Measurements from ENCODE around the gene C5AR1. TPM values are rescaled to one million over a fixed set of nuclear protein-coding genes. Genes with fewer than 3 reads are reported as not detected.
A peak's percentile ranks its signal among the peaks of the same experiment; 100 is the strongest.

C5AR1 gene
- total RNA-seq, 1 donor from 2014 or later, result 0.98 TPM

DNA sequence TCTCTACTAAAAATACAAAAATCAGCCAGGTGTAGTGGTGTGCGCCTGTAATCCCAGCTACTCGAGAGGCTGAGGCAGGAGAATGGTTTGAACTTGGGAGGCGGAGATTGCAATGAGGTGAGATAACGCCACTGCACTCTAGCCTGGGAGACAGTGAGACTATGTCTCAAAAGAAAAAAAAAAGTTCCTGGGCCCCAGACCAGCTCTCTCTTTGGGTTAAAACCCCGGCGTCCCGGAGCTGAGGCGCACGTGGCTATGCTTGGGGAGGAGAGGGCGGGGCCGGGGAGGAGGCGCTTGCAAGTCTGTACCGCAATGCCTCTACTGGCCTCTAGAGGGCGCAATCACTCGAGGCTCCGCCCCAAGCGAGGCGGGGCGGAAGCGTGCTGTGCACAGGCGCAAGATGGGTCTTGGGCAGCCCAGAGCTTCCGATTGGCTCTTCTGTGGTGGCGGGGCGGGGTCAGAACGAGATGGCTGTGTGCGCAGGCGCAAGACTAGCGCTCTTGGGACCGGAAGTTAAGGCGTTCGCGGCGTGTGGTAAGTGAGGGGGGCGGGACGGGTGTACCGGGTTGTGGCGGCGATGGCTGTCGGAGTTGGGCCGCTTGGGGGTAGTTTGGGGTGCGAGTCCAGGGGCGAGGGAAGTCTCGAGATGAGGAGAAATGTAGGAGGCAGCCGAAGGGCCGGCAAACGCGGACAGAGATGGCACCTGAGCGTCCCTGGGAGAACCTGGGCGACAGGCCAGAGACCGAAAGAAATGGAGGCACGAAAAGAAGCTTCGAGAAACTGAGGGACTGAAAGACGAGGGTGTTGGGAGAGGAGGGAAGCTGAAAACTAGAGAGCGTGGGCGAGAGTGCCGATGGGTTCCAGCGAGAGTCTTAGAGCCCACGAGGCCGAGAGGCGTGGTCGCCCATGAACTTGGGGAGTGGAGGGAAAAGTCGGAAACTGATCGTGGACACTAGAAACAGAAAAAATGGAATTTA is 39.4 kb downstream of the C5AR1 start, which contains the start of gene DHX34:
Gene DHX34, plus strand, starts transcription at position 497 of the 977 bp plus-strand sequence. CDS start 3,716 bp downstream, outside the sequence.
- TF ChIP-seq, protein P1, sequence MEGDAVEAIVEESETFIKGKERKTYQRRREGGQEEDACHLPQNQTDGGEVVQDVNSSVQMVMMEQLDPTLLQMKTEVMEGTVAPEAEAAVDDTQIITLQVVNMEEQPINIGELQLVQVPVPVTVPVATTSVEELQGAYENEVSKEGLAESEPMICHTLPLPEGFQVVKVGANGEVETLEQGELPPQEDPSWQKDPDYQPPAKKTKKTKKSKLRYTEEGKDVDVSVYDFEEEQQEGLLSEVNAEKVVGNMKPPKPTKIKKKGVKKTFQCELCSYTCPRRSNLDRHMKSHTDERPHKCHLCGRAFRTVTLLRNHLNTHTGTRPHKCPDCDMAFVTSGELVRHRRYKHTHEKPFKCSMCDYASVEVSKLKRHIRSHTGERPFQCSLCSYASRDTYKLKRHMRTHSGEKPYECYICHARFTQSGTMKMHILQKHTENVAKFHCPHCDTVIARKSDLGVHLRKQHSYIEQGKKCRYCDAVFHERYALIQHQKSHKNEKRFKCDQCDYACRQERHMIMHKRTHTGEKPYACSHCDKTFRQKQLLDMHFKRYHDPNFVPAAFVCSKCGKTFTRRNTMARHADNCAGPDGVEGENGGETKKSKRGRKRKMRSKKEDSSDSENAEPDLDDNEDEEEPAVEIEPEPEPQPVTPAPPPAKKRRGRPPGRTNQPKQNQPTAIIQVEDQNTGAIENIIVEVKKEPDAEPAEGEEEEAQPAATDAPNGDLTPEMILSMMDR (IDR thresholded peaks at IDR 0.05; ENCODE audit: unreplicated experiment), result peak; percentile 97
- Mint-ChIP-seq H3K4me1 (peaks cover 21% of the 10 kb centered on the region), H3K9me3 (no peaks in the 10 kb centered on the region), H3K27ac (peak within 1 kb of the TSS; percentile 92), H3K36me3 (peaks cover 9% of the 10 kb centered on the region), H3K27me3 (ENCODE audit: low read depth) (no peaks in the 10 kb centered on the region), H3K4me3 (peak within 1 kb of the TSS; percentile 95)
- DNase-seq (ENCODE audit: low spot score in 2 of 2, unreplicated experiment in 2 of 2), result peak; percentile 96 to 99

DNA sequence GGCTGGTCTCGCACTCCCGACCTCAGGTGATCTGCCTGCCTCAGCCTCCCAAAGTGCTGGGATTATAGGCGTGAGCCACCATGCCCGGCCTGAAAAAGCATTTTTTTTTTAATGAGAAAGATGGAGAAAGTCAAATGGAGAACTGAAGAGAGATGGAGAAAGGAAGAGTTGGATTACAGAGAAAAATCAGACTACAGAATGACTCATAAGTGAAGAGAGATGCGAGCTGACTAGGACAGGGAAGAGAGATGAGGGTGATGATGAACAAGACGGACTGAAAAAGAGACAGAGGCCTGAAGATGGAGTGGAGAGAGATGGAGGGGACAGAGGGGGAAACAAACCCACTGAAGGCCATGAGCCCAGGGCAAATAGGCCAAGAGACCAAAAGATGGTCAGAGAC is 41.0 kb downstream of the C5AR1 start:
- TF ChIP-seq, protein P1 (IDR thresholded peaks at IDR 0.05; ENCODE audit: unreplicated experiment), result no peak
- peaks cover 21% of the 10 kb centered on the region for H3K4me1 Mint-ChIP-seq
- H3K4me3 Mint-ChIP-seq, result peak overlapping the region; percentile 52
- no peak for DNase-seq (ENCODE audit: low spot score in 2 of 2, unreplicated experiment in 2 of 2)
- H3K27ac Mint-ChIP-seq, result peak overlapping the region; percentile 19
- H3K9me3 Mint-ChIP-seq, result no peaks in the 10 kb centered on the region
- peaks cover 20% of the 10 kb centered on the region for H3K36me3 Mint-ChIP-seq
- no peaks in the 10 kb centered on the region for H3K27me3 Mint-ChIP-seq (ENCODE audit: low read depth)

DNA sequence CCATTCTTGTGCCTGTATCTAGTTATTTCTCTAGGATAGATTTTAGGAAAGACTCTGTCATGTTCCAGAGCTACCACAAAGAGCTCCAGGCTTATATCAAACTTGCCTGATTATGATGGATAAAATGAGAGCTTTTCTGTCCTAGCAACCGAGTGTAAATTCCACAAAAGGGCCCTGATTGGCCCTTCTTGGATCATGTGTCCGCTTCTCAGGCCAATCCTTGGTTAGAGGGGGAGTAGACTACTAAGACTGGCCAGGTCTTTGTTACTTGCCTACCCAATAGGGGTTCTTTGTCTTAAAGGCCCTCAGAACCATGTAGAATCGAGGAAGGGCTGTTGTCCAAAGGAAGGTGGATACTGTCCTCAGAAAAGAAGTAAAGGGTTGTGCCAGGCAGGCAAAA is 41.9 kb downstream of the C5AR1 start:
- peaks cover 29% of the 10 kb centered on the region for H3K36me3 Mint-ChIP-seq
- DNase-seq (ENCODE audit: low spot score in 2 of 2, unreplicated experiment in 2 of 2), result no peak
- no peak overlapping the region for H3K27ac Mint-ChIP-seq
- H3K9me3 Mint-ChIP-seq, result no peaks in the 10 kb centered on the region
- no peaks in the 10 kb centered on the region for H3K27me3 Mint-ChIP-seq (ENCODE audit: low read depth)
- peak overlapping the region; percentile 39 for H3K4me3 Mint-ChIP-seq
- H3K4me1 Mint-ChIP-seq, result peaks cover 21% of the 10 kb centered on the region
- TF ChIP-seq, protein P1 (IDR thresholded peaks at IDR 0.05; ENCODE audit: unreplicated experiment), result no peak

DNA sequence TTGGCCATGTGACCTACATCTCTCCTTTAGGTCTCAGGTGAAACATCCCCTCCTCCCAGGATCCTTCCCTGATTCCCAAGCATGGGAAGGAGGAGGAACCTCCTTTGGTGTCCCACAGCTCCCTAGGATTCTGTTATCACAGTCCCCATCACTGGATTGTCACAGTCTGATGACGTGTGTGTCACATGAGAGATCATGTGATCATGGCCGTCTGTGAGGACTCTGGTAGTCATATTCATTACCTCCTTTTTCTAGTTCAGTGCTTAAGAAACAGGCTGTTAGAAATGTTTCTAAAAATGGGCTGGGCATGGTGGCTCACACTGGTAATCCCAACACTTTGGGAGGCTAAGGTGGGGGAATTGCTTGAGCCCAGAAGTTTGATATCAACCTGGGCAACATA is 42.4 kb downstream of the C5AR1 start:
- Mint-ChIP-seq H3K27ac (no peak overlapping the region), H3K4me3 (no peak overlapping the region), H3K36me3 (peaks cover 34% of the 10 kb centered on the region), H3K9me3 (no peaks in the 10 kb centered on the region), H3K27me3 (ENCODE audit: low read depth) (no peaks in the 10 kb centered on the region), H3K4me1 (peaks cover 21% of the 10 kb centered on the region)
- DNase-seq (ENCODE audit: low spot score in 2 of 2, unreplicated experiment in 2 of 2), result no peak
- TF ChIP-seq, protein P1 (IDR thresholded peaks at IDR 0.05; ENCODE audit: unreplicated experiment), result no peak

DNA sequence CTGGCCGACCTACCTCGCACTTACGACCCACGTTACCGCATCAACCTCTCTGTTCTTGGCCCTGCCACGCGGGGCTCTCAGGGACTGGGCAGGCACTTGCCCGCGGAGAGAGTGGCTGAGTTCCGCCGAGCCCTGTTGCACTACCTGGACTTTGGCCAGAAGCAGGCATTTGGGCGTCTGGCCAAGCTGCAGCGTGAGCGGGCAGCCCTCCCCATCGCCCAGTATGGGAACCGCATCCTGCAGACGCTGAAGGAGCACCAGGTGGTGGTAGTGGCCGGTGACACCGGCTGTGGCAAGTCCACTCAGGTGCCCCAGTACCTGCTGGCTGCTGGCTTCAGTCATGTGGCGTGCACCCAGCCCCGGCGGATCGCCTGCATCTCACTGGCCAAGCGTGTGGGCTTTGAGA is 43.6 kb downstream of the C5AR1 start:
- H3K4me3 Mint-ChIP-seq, result no peak overlapping the region
- peaks cover 21% of the 10 kb centered on the region for H3K4me1 Mint-ChIP-seq
- no peaks in the 10 kb centered on the region for H3K9me3 Mint-ChIP-seq
- H3K27me3 Mint-ChIP-seq (ENCODE audit: low read depth), result no peaks in the 10 kb centered on the region
- no peak for DNase-seq (ENCODE audit: low spot score in 2 of 2, unreplicated experiment in 2 of 2)
- TF ChIP-seq, protein P1 (IDR thresholded peaks at IDR 0.05; ENCODE audit: unreplicated experiment), result no peak
- H3K27ac Mint-ChIP-seq, result no peak overlapping the region
- peaks cover 46% of the 10 kb centered on the region for H3K36me3 Mint-ChIP-seq

Data from mesothelial cell of epicardium (in vitro differentiated cells).